ENCODE measurements around the gene PALLD. TPM values are rescaled to one million over a fixed set of nuclear protein-coding genes. Genes with fewer than 3 reads are reported as not detected.

The PALLD gene
- polyA plus RNA-seq, 3 donors, result 6.1 to 11.8 (median 9.9) TPM

- Mint-ChIP-seq H3K9me3 (no peaks in the 10 kb centered on the region), H3K4me3 (no peak overlapping the region), H3K27ac (no peak overlapping the region), H3K4me1 (peaks cover 4% of the 10 kb centered on the region), H3K36me3 (no peaks in the 10 kb centered on the region), H3K27me3 (ENCODE audit: low read depth in 3 of 3) (peaks cover 0 to 3% (median 2%) of the 10 kb centered on the region in 3 donors)
- H4K20me1 ChIP-seq (ENCODE audit: insufficient read depth, low read length), result no peaks in the 10 kb centered on the region
- H3K4me1 ChIP-seq (ENCODE audit: control insufficient read depth in 1 of 2, insufficient read depth in 2 of 2, low read length in 2 of 2), result no peaks in the 10 kb centered on the region
- H3K27ac ChIP-seq (ENCODE audit: low read depth in 1 of 2, low read length in 2 of 2), result no peak overlapping the region
- no peak overlapping the region for H3K9ac ChIP-seq (ENCODE audit: insufficient read depth, low read length, poor library complexity, severe bottlenecking)
- H3K9me3 ChIP-seq (replicated peaks in 1 of 2; ENCODE audit: control insufficient read depth in 1 of 2, insufficient read depth in 1 of 2, low read length in 2 of 2), result no peaks in the 10 kb centered on the region
- no peak overlapping the region for H3K4me2 ChIP-seq (replicated peaks; ENCODE audit: extremely low read depth, low read length, poor library complexity, severe bottlenecking)
- 67% methylated on average over 4 of the region's 8 CpGs for WGBS (ENCODE audit: insufficient coverage)
- H3K27me3 ChIP-seq (ENCODE audit: control insufficient read depth in 2 of 2, insufficient read depth in 2 of 2, low read length in 2 of 2), result no peaks in the 10 kb centered on the region
- no peak overlapping the region for H3K4me3 ChIP-seq (replicated peaks in 1 of 3; ENCODE audit: low read depth in 2 of 3, low read length in 3 of 3)
- no peaks in the 10 kb centered on the region for H3K79me2 ChIP-seq (ENCODE audit: insufficient read depth, low read length)
- DNase-seq, result no peak
- TF ChIP-seq CTCF (IDR thresholded peaks at IDR 0.05), result no peak
- H3K36me3 ChIP-seq (replicated peaks in 1 of 2; ENCODE audit: control insufficient read depth in 1 of 2, insufficient read depth in 2 of 2, low read length in 2 of 2), result no peaks in the 10 kb centered on the region
- intact Hi-C loops (cut with micrococcal nuclease), result no loop called here
- no peak overlapping the region for H2AFZ ChIP-seq (ENCODE audit: insufficient read depth, low read depth, low read length, poor library complexity, severe bottlenecking)
Observed at GRCh38 chr4:168685136-168685809, 188.4 kb downstream of the PALLD start.

GRCh38 chr4:168688584-168688983, 191.7 kb downstream of the PALLD start:
- Mint-ChIP-seq H3K27me3 (ENCODE audit: low read depth in 3 of 3) (peaks cover 1 to 7% (median 2%) of the 10 kb centered on the region in 3 donors), H3K27ac (no peak overlapping the region), H3K36me3 (no peaks in the 10 kb centered on the region), H3K4me3 (no peak overlapping the region), H3K4me1 (peaks cover 15% of the 10 kb centered on the region), H3K9me3 (no peaks in the 10 kb centered on the region)
- no peak for TF ChIP-seq CTCF (IDR thresholded peaks at IDR 0.05)
- Histone ChIP-seq H4K20me1 (ENCODE audit: insufficient read depth, low read length) (no peaks in the 10 kb centered on the region), H3K4me3 (replicated peaks in 1 of 3; ENCODE audit: low read depth in 2 of 3, low read length in 3 of 3) (no peak overlapping the region), H3K27me3 (ENCODE audit: control insufficient read depth in 2 of 2, insufficient read depth in 2 of 2, low read length in 2 of 2) (no peaks in the 10 kb centered on the region), H3K9me3 (replicated peaks in 1 of 2; ENCODE audit: control insufficient read depth in 1 of 2, insufficient read depth in 1 of 2, low read length in 2 of 2) (no peaks in the 10 kb centered on the region), H3K36me3 (replicated peaks in 1 of 2; ENCODE audit: control insufficient read depth in 1 of 2, insufficient read depth in 2 of 2, low read length in 2 of 2) (no peaks in the 10 kb centered on the region), H3K9ac (ENCODE audit: insufficient read depth, low read length, poor library complexity, severe bottlenecking) (no peak overlapping the region), H3K4me2 (replicated peaks; ENCODE audit: extremely low read depth, low read length, poor library complexity, severe bottlenecking) (no peak overlapping the region), H3K27ac (ENCODE audit: low read depth in 1 of 2, low read length in 2 of 2) (no peak overlapping the region), H3K79me2 (ENCODE audit: insufficient read depth, low read length) (no peaks in the 10 kb centered on the region), H2AFZ (ENCODE audit: insufficient read depth, low read depth, low read length, poor library complexity, severe bottlenecking) (no peak overlapping the region), H3K4me1 (ENCODE audit: control insufficient read depth in 1 of 2, insufficient read depth in 2 of 2, low read length in 2 of 2) (no peaks in the 10 kb centered on the region)
- DNase-seq, result no peak
- intact Hi-C loops (cut with micrococcal nuclease), result no loop called here
- no CpG with 5 or more reads among the region's 3 CpGs for WGBS (ENCODE audit: insufficient coverage)

Data from CD14-positive monocyte (primary cell).